ENCODE data around the gene CAMK1G.

Gene CAMK1G

GRCh38 chr1:209537336-209538114, 46.0 kb upstream of the CAMK1G start:
- no peak for TF ChIP-seq CTCF (IDR thresholded peaks at IDR 0.05; ENCODE audit: insufficient read depth, low read length)
- Histone ChIP-seq H3K4me3 (replicated peaks; ENCODE audit: insufficient read depth, low read length) (no peak overlapping the region), H3K27me3 (ENCODE audit: insufficient read depth, poor library complexity, severe bottlenecking) (peaks cover 7% of the 10 kb centered on the region), H3K27ac (replicated peaks) (no peak overlapping the region)
- no peak for DNase-seq (ENCODE audit: low read depth in 1 of 2, low spot score in 1 of 2)

GRCh38 chr1:209539576-209539975, 43.9 kb upstream of the CAMK1G start:
- TF ChIP-seq GABPA (IDR thresholded peaks at IDR 0.05; ENCODE audit: low read depth) (no peak), SPI1 (IDR thresholded peaks at IDR 0.05; ENCODE audit: borderline replicate concordance, low read depth) (no peak), POLR2AphosphoS5 (IDR thresholded peaks at IDR 0.05; ENCODE audit: low read depth) (no peak), CTCF (IDR thresholded peaks at IDR 0.05; ENCODE audit: insufficient read depth, low read length) (no peak), REST (IDR thresholded peaks at IDR 0.05; ENCODE audit: insufficient replicate concordance, low read depth) (no peak)
- H3K27ac ChIP-seq (replicated peaks), result no peak overlapping the region
- no peak for DNase-seq (ENCODE audit: low read depth in 1 of 2, low spot score in 1 of 2)
- no peak overlapping the region for H3K4me3 ChIP-seq (replicated peaks; ENCODE audit: insufficient read depth, low read length)
- H3K27me3 ChIP-seq (ENCODE audit: insufficient read depth, poor library complexity, severe bottlenecking), result peaks cover 7% of the 10 kb centered on the region

- Histone ChIP-seq H3K27me3 (ENCODE audit: insufficient read depth, poor library complexity, severe bottlenecking) (peaks cover 7% of the 10 kb centered on the region), H3K4me3 (replicated peaks; ENCODE audit: insufficient read depth, low read length) (no peak overlapping the region), H3K27ac (replicated peaks) (no peak overlapping the region)
- no peak for DNase-seq (ENCODE audit: low read depth in 1 of 2, low spot score in 1 of 2)
- TF ChIP-seq SPI1 (IDR thresholded peaks at IDR 0.05; ENCODE audit: borderline replicate concordance, low read depth) (no peak), GABPA (IDR thresholded peaks at IDR 0.05; ENCODE audit: low read depth) (no peak), CTCF (IDR thresholded peaks at IDR 0.05; ENCODE audit: insufficient read depth, low read length) (no peak), REST (IDR thresholded peaks at IDR 0.05; ENCODE audit: insufficient replicate concordance, low read depth) (no peak)
Observed at GRCh38 chr1:209542585-209542984, 40.9 kb upstream of the CAMK1G start.

- no peak for DNase-seq (ENCODE audit: low read depth in 1 of 2, low spot score in 1 of 2)
- H3K4me3 ChIP-seq (replicated peaks; ENCODE audit: insufficient read depth, low read length), result no peak overlapping the region
- peaks cover 7% of the 10 kb centered on the region for H3K27me3 ChIP-seq (ENCODE audit: insufficient read depth, poor library complexity, severe bottlenecking)
- H3K27ac ChIP-seq (replicated peaks), result no peak overlapping the region
- TF ChIP-seq REST (IDR thresholded peaks at IDR 0.05; ENCODE audit: insufficient replicate concordance, low read depth) (no peak), GABPA (IDR thresholded peaks at IDR 0.05; ENCODE audit: low read depth) (no peak), POLR2AphosphoS5 (IDR thresholded peaks at IDR 0.05; ENCODE audit: low read depth) (no peak), CTCF (IDR thresholded peaks at IDR 0.05; ENCODE audit: insufficient read depth, low read length) (no peak), SPI1 (IDR thresholded peaks at IDR 0.05; ENCODE audit: borderline replicate concordance, low read depth) (no peak)
Observed at GRCh38 chr1:209544098-209544497, 39.4 kb upstream of the CAMK1G start.

All from HL-60 (cell line).